Measurements from ENCODE around the gene SH3D19. TPM values are rescaled to one million over a fixed set of nuclear protein-coding genes. Genes with fewer than 3 reads are reported as not detected.
A peak's percentile ranks its signal among the peaks of the same experiment; 100 is the strongest.
"Not testable (repeated sequence)": the region's sequence is repeated elsewhere in the genome, so short reads cannot be mapped to it uniquely, and the experiment has no call there.

SH3D19 gene
- total RNA-seq, 1 donor from 2014 or later: 155 TPM

DNA sequence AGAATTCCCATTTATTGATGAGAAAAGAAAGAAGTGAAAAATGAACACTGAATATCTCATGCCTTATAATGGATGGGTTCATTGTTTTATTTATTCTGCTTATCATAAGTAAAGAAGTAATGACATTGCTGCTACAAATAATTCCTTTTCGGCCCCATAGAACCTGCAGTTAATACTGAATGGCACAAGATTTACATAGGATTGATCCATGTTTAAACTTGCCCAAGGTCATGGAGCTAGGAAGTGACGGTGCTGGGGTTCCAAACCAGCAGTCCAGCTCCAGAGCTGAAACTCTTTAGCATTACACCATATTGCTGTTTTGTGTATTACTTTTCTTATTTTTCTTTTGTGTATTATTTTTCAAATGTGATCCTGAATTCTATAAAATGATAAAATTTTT lies 78.7 kb downstream of the SH3D19 start:
- ATAC-seq (no peak), DNase-seq (ENCODE audit: low spot score) (no peak)
- intact Hi-C loops (cut with DNase I): no loop called here

DNA sequence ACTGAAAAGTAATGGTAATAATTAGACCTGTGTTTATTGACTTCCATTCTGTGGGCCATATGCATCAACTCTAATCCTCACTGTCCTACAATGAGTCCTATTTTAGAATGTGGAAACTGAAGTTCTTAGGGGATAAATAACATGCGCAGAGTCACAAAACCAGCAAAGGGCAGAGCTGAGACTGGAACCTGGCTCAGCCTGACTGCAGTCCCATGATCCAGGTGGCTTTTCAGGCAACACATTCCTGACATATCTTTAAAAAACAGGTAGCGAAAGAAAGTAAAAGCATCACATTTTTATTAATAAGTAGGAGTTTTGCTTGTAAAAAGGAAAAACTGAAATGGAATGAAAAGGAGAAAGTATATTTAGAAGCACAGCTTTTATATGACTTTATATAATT lies 83.1 kb downstream of the SH3D19 start:
- DNase-seq (ENCODE audit: low spot score) (no peak), ATAC-seq (no peak)
- intact Hi-C loops (cut with DNase I): no loop called here

DNA sequence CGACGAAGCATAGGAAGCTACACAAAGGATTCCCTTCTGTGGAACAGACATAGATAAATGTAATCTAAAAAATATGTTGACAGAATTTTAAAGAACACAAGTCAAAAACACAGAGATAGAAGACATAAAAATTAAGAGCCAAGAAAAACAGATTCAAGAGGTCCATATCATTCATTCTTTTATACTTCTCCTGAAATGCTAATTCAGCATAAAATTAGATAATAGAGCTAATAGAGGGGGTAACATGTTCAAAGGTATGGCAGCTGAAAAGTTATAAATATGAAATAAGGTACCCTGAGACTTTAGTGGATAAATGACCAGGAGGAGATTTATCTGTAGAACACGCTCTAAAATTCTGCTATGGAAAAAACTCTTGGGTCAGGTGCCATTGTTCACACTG lies 85.8 kb downstream of the SH3D19 start:
- DNase-seq (ENCODE audit: low spot score): no peak
- ATAC-seq: no peak
- intact Hi-C loops (cut with DNase I): loop anchor here (10.0 kb wide), 1 partner anchor 1005 kb away; no protein-coding TSS in a partner anchor

DNA sequence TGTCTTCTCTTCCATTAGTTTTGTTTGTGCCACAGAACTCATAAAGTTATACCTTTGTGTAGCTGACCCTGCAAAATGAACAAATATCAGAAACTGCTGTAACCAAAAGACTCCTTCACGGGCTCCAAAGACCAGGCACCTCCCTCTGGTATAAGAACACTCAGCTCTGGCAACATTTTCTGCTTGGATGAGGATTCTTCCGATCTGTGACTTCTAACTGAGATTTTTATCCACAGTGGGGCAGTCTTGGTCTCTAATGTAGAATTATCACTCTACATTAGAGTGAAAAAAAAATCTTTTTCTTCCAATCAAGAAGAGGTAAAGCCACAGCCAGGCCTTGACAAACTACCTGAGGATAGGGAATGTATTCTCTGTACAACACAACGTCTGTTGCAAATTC lies 86.9 kb downstream of the SH3D19 start:
- intact Hi-C loops (cut with DNase I): loop anchor here (10.0 kb wide), 1 partner anchor 1004 kb away; no protein-coding TSS in a partner anchor
- peak; percentile 87 for ATAC-seq

DNA sequence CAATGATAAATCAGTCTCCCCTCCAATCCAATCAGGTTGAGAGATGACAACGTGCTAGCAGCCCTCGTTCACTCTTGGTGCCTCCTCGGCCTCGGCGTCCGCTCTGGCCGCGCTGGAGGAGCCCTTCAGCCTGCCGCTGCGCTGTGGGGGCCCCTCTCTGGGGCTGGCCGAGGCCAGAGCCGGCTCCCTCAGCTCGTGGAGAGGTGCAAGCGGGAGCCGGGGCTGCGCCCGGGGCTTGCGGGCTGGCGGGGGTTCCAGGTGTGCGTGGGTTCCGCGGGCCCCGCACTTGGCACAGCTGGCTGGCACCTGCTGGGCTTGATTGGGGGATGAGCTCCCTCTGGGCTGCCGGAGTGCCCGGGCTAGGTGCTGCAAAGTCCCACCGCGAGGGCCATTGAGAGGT lies 89.4 kb downstream of the SH3D19 start:
- ATAC-seq: no peak
- no peak for DNase-seq (ENCODE audit: low spot score)
- intact Hi-C loops (cut with DNase I): loop anchor here (10.0 kb wide), 1 partner anchor 1001 kb away; no protein-coding TSS in a partner anchor

More for the DNA sequence above, 86.9 kb downstream of the SH3D19 start:
- no peak for DNase-seq (ENCODE audit: low spot score)

DNA sequence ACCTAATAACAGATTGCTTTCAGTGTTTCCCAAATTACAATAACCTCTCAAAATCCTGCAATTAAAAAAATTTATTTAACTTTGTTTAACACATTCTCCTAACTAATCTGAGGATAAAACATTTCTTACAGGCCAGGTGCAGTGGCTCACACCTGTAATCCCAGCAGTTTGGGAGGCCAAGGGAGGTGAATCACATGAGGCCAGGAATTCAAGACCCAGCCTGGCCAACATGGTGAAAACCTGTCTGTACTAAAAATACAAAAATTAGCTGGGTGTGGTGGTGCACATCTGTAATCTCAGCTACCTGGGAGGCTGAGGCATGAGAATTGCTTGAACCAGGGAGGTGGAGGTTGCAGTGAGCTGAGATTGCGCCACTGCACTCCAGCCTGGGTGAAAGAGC lies 90.0 kb downstream of the SH3D19 start:
- intact Hi-C loops (cut with DNase I): loop anchor here (10.0 kb wide), 1 partner anchor 1001 kb away; no protein-coding TSS in a partner anchor
- not testable (repeated sequence) for DNase-seq (ENCODE audit: low spot score); ATAC-seq

DNA sequence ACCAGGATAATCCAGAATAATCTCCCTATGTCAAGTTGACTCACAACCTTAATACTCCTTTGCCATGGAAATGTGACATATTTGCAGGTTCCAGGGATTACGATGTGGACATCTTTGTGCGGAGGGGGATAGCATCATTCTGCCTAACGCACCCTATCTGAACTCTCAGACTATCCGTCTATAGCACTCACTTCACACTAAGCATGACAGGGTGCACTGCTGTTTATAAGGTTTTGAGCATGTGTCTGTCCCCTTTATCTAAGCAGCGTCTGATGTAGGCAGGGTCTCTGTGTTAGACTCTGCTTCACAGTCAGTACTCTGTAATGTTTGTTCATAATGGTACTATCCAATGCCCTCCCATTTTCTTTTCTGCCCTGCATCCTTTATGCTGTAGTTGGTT lies 91.8 kb downstream of the SH3D19 start:
- ATAC-seq (no peak), DNase-seq (ENCODE audit: low spot score) (no peak)
- intact Hi-C loops (cut with DNase I): loop anchor here (10.0 kb wide), 1 partner anchor 999 kb away; no protein-coding TSS in a partner anchor

DNA sequence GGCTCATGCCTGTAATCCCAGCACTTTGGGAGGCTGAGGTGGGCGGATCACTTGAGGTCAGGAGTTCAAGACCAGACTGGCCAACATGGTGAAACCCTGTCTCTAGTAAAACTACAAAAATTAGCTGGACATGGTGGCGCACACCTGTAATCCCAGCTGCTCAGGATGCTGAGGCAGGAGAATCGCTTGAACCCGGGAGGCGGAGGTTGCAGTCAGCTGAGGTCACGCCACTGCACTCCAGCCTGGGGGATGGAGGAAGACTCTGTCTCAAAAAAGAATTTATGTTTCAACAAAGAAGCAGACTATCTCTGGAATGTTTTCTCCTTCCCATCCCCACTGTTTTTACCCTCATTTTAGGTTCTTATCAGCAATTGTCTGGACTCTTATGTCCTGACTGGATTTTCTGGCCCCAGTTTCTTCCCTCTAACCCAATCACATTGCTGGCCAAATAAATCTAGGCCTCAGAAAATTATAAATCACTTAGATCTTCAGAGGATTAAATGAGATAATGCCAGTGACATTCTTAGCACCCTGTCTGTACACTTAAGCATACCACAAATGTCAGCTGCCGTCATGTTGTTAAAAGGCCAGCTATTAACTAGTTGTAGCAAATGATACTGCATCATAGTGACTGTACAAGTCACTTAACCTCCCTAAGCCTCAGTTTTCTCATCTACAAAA lies 93.3 kb downstream of the SH3D19 start:
- no peak for ATAC-seq

DNA sequence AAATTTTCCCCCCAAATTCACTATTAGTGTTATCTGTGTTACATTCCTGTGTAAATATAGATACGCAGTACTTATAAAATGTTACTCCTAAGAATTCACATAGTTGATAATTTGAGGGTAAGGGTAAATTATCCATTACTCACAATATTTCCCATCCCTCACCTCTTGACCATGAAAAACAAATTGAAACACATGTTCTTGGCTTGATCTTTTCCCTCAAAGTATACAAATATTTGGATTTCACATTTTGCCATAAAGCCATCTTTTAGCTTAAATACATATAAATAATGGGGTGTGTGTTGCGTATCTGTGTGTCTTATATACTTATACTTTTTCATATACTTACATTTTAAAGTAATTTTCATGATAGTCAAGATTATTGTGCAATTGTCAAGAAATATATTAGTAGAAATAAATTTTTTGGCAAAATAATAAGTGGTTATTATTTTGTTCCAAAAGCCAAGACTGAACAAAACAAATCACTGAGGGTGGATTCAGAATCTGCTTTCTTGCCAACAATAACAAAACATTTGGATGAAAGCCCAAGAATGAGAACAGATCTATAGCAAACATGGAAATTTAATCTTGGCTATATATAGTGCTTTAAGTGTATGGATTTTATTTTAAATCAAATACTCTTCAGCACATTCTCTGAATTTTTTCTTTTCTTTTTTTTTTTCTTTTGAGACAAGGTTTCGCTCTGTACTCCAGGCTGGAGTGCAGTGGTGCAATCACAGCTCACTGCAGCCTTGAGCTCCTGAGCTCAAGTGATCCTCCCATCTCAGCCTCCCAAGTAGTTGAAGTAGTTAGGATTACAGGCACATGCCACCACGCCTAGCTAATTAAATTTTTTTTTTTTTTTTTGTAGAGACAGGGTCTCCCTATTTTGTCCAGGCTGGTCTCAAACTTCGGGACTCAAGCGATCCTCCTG lies 97.0 kb downstream of the SH3D19 start:
- no peak for DNase-seq (ENCODE audit: low spot score)
- intact Hi-C loops (cut with DNase I): no loop called here
- ATAC-seq: peak; percentile 37

More for the DNA sequence above, 93.3 kb downstream of the SH3D19 start:
- DNase-seq (ENCODE audit: low spot score): no peak
- intact Hi-C loops (cut with DNase I): loop anchor here (10.0 kb wide), 1 partner anchor 997 kb away; no protein-coding TSS in a partner anchor

DNA sequence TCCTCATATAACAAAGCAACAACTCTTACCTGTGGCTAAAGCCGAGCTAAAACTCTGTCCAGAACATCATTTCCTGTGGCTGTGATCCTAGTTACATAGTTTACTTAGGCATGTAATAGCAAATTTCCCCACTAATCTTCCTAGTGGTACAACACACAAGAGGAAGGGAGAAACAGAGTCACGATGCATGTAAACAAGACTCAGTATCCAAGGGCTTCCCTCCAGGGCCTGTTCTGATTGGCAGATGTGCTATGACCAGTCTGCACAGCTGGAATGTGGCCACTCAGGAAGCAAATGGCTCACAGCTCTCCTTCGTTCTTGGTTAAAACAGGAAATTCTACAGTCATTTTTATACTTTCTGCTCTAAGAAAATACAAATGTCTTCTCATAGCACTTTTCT lies 97.7 kb downstream of the SH3D19 start:
- DNase-seq (ENCODE audit: low spot score) (peak; percentile 75), ATAC-seq (peak; percentile 96)
- intact Hi-C loops (cut with DNase I): no loop called here

DNA sequence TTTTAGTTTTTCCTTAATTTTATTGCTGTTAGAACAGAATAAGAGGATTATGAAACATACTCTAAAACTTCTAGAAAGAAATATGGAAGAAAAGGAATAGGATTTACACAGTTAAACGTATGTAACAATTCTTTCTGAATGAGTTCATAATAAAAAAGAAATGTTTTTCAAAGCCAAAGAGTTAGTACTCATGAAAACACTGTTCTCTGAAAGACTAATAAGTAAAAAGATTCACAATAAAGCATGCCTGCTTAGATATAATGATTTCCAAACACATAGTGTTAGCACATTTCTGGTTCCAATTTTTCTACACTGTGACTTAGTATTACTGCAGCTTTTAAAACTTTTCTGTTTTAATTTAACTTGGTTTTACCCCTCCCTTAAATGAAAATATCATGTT lies 98.2 kb downstream of the SH3D19 start:
- no peak for ATAC-seq
- intact Hi-C loops (cut with DNase I): no loop called here
- DNase-seq (ENCODE audit: low spot score): no peak

DNA sequence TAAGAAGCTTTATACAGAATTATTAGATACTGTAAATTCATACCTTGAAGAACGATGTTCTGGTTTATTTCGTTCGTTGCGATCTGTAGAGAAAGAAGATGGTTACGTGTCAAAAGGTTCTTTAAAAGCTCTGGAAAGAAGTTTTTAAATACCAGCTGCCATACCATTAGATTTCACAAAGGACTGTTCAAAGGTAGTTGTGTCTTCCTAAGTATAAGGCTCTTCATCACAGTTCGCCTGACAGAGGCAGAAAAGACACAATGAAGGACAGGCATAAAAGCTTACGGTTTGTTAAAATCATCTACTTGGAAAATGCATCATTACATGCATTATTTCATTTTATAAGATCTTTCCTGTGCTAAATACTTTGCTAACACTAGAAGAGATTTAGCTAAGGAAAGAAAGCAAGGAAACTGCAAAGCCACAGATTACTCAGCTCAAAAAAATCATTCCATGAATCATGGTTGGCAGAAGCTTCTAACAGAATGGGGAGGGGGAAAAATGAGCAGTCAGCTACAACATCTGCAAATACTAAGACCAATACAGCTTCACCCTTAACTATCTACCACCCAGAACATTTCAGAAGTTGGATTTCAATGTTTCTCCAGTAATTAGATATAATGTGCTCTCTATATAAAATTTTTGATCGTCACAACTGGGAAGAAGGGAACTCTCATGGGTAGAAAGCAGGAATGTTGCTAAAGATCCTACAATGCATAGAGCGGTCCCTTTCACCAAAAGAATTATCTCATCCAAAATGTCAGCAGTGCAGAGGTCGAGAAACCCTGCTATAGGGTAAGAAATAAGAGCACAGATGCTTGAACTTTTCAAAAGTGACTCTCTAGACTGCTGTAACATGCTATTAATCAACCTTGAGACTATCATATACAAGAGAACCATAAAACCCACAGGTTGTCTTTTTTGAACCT lies 99.1 kb downstream of the SH3D19 start:
- intact Hi-C loops (cut with DNase I): no loop called here
- DNase-seq (ENCODE audit: low spot score): no peak
- ATAC-seq: peak; percentile 75

DNA sequence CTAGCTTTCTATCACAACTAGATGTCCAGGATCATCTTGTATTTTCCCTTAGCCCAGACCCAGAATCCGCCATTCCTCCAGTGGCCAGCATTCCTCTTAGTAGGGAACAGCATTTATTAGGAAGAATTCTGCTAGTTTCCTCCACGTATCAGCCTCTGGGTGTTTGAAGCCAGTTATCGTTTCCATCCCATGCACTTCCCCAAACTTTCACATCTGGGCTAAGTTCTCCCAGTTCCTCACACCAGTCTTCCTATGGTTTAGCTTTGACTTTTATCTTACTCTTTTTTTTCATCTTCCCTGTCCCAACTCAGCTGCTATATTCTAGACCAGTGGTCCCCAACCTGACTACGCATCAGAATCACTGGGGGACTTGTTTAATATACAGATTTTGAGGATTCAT lies 101.9 kb downstream of the SH3D19 start:
- intact Hi-C loops (cut with DNase I): no loop called here
- ATAC-seq (no peak), DNase-seq (ENCODE audit: low spot score) (no peak)

DNA sequence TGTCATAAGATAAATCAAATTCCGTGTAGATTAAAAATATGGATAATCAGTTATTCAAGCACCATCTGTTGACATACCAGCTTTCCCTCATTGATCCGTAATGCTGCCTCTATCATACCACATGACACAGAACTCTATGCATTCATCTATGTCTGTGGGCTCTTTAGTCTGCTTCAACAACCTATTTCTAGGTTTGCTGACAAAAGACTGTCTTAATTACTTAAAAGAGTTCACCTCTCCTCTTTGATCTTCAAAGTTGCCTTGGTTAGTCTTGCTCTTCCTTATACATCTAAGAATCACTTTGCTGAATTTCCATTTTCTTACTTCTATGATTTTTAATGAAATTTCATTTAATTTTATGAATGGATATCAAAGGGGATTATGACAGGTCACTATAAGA lies 105.5 kb downstream of the SH3D19 start:
- DNase-seq (ENCODE audit: low spot score): no peak
- ATAC-seq: no peak
- intact Hi-C loops (cut with DNase I): no loop called here

DNA sequence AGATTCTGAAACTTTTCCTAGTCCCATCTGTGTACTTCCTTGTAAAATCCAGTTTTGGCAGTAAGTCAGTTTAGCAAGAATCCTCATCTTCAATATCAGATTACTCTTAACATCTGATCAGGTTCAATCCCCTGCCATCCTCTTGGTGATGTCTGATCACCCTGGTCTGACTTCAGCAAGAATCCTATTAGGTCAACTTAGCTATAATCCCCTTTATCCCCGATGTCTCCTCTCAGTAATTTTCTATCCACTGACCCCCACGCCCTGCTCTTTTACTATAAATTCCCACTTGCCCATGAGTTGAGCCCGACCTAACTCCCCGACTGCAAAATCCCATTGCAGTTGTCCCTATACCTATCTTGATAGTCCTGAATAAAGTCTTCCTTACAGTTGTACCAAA lies 106.3 kb downstream of the SH3D19 start:
- DNase-seq (ENCODE audit: low spot score) (no peak), ATAC-seq (no peak)

DNA sequence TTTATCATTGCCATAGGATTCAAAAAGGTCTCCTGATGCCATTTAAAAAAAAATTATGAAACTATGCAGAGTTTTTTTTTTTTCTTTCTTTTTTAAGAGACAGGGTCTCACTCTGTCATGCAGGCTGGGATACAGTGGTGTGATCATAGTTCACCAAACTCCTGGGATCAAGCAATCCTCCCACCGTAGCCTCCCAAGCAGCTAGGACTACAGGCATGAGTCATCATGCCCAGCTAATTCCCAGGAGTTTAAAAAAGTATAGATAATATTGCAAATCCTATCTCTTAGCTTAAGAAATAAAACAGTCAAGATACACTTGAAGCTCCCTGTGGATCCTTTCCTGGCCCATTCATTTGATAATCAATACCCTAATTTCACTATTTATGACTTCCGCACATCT lies 107.1 kb downstream of the SH3D19 start:
- intact Hi-C loops (cut with DNase I): no loop called here
- ATAC-seq: no peak
- no peak for DNase-seq (ENCODE audit: low spot score)

More for the DNA sequence above, 106.3 kb downstream of the SH3D19 start:
- intact Hi-C loops (cut with DNase I): no loop called here

DNA sequence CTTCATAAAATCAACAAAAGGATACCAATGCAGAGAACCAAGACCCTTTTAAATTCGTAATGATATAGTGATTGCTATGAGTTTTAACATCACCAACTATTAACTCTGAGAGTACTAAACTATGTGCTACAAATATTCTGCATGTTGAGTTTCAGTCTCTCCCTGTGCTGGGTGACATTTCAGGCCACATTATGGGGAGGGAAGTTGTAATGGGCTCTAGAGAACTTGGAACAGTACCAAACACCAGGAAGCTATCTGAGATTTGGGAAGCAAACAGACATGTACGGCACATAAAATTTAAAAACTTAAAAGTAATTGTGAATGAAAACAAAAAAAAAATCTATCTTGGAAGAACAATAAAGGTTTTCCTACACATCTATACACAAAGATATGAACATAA lies 108.1 kb downstream of the SH3D19 start:
- intact Hi-C loops (cut with DNase I): no loop called here
- ATAC-seq: no peak
- DNase-seq (ENCODE audit: low spot score): no peak

DNA sequence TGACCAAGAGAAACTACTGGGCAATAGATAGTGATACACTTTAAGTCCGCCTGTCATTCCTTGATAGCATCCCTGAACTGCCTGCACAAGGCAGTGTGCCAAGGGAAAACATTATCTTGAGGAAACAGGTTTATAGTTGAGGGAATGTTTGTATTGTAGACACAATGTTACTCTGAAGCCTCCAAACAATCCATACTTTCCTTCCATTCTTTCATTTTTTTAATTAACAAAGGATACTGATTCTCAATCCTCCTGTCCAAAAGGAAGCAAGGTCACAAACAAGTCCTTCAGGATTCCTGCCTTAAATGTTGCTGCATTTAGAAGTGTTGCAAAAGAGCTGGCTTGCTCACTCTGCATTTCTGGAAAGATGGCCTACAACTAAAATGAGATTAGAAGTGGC lies 110.1 kb downstream of the SH3D19 start:
- ATAC-seq (peak; percentile 29), DNase-seq (ENCODE audit: low spot score) (no peak)

DNA sequence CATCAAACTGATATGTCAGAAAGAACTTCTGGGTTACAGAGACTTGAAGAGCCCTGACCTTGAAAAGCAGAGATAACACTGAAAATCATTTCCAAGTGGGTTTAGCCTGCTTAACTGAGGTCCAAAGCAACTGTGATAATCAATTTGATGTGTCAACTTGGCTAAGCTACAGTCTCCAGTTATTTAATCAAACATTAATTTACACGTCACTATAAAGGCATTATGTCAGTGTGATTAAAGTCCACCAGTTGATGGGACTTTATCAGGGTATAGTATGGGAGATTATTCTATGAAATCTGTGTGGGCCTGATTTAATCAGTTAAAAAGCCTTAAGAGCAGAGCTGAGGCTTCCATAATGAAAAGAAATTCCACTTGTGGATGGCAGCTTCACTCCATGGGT lies 117.5 kb downstream of the SH3D19 start:
- no peak for ATAC-seq
- no peak for DNase-seq (ENCODE audit: low spot score)
- intact Hi-C loops (cut with DNase I): no loop called here

More for the DNA sequence above, 110.1 kb downstream of the SH3D19 start:
- intact Hi-C loops (cut with DNase I): no loop called here
